ENCODE results near the gene CACNG7.

CACNG7 gene

GRCh38 chr19:53989600-53990533 is 80.8 kb downstream of the CACNG7 start:
- no peak overlapping the region for H3K4me3 Mint-ChIP-seq
- H3K27me3 Mint-ChIP-seq, result peaks cover 30% of the 10 kb centered on the region
- no peaks in the 10 kb centered on the region for H3K9me3 Mint-ChIP-seq
- ATAC-seq (replicated peaks; ENCODE audit: extremely low read depth, poor library complexity, severe bottlenecking) (no peak), DNase-seq (ENCODE audit: low spot score in 2 of 2) (no peak)
- H3K27ac Mint-ChIP-seq (ENCODE audit: low read depth), result no peak overlapping the region
- no peaks in the 10 kb centered on the region for H3K4me1 Mint-ChIP-seq
- H3K36me3 Mint-ChIP-seq (ENCODE audit: insufficient read depth), result no peaks in the 10 kb centered on the region

DNA sequence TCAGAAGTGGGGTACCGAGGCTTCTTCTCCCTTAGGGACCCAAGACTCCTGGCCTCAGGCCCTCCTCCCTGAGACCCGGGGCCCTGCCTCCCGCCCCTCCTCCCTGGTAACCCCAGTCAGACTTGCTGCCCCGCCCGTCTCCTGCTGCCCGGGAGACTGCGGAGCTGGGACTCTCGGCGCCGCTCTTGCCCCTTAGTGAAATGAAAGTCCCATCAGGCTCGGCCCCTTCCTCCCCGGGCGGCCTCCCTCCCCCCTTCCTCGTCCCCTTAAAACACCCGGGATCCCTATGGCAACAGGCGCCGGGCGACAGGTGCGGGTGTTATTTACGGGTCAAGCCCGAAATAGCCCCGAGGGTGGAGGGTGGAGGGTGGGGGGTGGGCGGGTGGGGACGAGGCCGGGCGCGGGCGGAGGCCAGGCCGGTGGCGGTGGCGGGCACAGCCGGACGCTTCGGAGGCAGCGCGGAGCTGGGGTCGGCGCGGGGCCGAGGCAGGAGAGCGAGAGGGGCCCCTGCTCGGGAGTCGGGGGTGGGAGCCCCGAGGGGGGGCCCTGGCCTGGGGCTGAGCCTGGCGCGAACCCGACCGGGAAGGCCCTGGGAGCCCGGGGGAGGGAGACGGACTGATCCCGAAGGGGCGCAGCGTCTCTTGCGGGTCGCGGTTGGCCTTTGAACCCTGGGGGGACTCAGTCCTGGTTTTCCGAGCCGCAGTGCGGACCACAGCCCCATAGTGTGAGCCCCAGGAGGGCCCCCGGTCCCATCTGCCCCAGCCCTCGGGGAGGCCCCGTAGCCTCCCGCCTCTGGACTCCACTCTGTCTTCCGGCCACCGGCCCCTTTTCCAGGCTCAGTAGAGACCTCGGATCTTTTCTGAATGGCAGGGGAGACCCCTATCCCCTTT is 82.4 kb downstream of the CACNG7 start, which contains the start of gene CACNG6:
TSS of gene CACNG6 (plus strand) at position 414 of the 890 bp plus-strand sequence. CDS start 1,241 bp downstream, outside the sequence.
- Mint-ChIP-seq H3K36me3 (ENCODE audit: insufficient read depth) (no peaks in the 10 kb centered on the region), H3K9me3 (no peaks in the 10 kb centered on the region), H3K27ac (ENCODE audit: low read depth) (no peak within 1 kb of the TSS), H3K27me3 (peaks cover 46% of the 10 kb centered on the region), H3K4me1 (no peaks in the 10 kb centered on the region), H3K4me3 (peak within 1 kb of the TSS; percentile 60)
- ATAC-seq (replicated peaks; ENCODE audit: extremely low read depth, poor library complexity, severe bottlenecking) (no peak), DNase-seq (ENCODE audit: low spot score in 2 of 2) (no peak)

GRCh38 chr19:53992211-53992610 is 83.1 kb downstream of the CACNG7 start:
- peaks cover 50% of the 10 kb centered on the region for H3K27me3 Mint-ChIP-seq
- DNase-seq (ENCODE audit: low spot score in 2 of 2) (no peak), ATAC-seq (replicated peaks; ENCODE audit: extremely low read depth, poor library complexity, severe bottlenecking) (no peak)
- no peaks in the 10 kb centered on the region for H3K4me1 Mint-ChIP-seq
- H3K27ac Mint-ChIP-seq (ENCODE audit: low read depth), result no peak overlapping the region
- peak overlapping the region; percentile 60 for H3K4me3 Mint-ChIP-seq
- H3K9me3 Mint-ChIP-seq, result no peaks in the 10 kb centered on the region
- H3K36me3 Mint-ChIP-seq (ENCODE audit: insufficient read depth), result no peaks in the 10 kb centered on the region

DNA sequence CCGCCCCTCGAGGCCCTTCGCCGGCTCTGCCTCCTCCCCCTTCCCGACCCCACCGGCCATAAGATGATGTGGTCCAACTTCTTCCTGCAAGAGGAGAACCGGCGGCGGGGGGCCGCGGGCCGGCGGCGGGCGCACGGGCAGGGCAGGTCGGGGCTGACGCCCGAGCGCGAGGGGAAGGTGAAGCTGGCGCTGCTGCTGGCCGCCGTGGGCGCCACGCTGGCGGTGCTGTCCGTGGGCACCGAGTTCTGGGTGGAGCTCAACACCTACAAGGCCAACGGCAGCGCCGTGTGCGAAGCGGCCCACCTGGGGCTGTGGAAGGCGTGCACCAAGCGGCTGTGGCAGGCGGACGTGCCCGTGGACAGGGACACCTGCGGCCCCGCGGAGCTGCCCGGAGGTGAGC is 83.7 kb downstream of the CACNG7 start:
- Mint-ChIP-seq H3K9me3 (no peaks in the 10 kb centered on the region), H3K36me3 (ENCODE audit: insufficient read depth) (no peaks in the 10 kb centered on the region), H3K4me1 (no peaks in the 10 kb centered on the region), H3K27ac (ENCODE audit: low read depth) (no peak overlapping the region), H3K4me3 (no peak overlapping the region), H3K27me3 (peaks cover 56% of the 10 kb centered on the region)
- DNase-seq (ENCODE audit: low spot score in 2 of 2) (no peak), ATAC-seq (replicated peaks; ENCODE audit: extremely low read depth, poor library complexity, severe bottlenecking) (no peak)

DNA sequence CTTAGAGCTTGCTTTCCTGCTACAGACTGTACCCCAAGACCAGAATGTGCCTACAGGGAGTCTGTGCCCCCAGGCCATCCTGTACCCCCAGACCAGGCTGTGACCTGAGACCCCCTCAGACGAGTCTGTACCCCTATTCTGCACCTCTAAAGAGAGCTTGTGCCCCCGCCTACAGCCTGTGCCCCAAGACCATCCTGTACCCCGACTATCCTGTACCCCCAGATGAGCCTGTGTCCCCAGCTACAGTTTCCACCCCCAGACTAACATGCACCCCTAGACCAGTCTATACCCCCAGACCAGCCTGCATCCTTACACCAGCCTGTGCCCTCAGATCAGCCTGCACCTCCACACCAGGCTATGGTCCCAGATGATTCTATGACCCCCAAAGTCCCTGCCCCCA is 84.4 kb downstream of the CACNG7 start:
- DNase-seq (ENCODE audit: low spot score in 2 of 2) (no peak), ATAC-seq (replicated peaks; ENCODE audit: extremely low read depth, poor library complexity, severe bottlenecking) (no peak)
- Mint-ChIP-seq H3K36me3 (ENCODE audit: insufficient read depth) (peaks cover 2% of the 10 kb centered on the region), H3K27me3 (peaks cover 59% of the 10 kb centered on the region), H3K4me1 (no peaks in the 10 kb centered on the region), H3K9me3 (no peaks in the 10 kb centered on the region), H3K27ac (ENCODE audit: low read depth) (no peak overlapping the region), H3K4me3 (no peak overlapping the region)
